ENCODE measurements around the gene KLHDC7A. TPM values are rescaled to one million over a fixed set of nuclear protein-coding genes. Genes with fewer than 3 reads are reported as not detected.

Gene KLHDC7A
- polyA plus RNA-seq, 1 donor, result 4.0 TPM

DNA sequence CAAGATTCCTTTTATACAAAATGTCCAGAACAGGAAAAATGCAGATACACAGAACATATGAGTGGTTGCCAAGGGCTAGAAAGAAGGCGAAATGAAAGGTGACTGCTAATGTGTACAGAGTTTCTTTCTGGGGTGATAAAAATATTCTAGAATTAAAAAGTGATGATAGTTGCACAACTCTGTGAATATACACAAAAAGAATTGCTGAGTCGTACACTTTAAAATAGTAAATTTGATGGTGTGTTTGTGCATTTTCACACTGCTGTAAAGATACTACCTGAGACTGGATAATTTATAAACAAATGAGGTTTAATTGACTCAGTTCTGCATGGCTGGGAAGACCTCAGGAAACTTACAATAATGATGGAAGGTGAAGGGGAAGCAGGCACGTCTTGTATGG is 23.9 kb downstream of the KLHDC7A start:
- 77% methylated on average over 2 of the region's 3 CpGs for WGBS (ENCODE audit: insufficient coverage, low lambda C conversion rate)
- Histone ChIP-seq H3K4me1 (ENCODE audit: control insufficient read depth, insufficient read depth, low read length) (no peaks in the 10 kb centered on the region), H3K36me3 (ENCODE audit: control insufficient read depth, insufficient read depth, low read length) (no peaks in the 10 kb centered on the region), H3K27ac (ENCODE audit: low read length) (no peak overlapping the region), H3K9me3 (ENCODE audit: control insufficient read depth, low read depth, low read length) (no peaks in the 10 kb centered on the region), H3K27me3 (ENCODE audit: control insufficient read depth, insufficient read depth, low read length) (no peaks in the 10 kb centered on the region), H3K4me3 (ENCODE audit: low read length) (no peak overlapping the region)
- DNase-seq, result no peak

- Histone ChIP-seq H3K27ac (ENCODE audit: low read length) (no peak overlapping the region), H3K9me3 (ENCODE audit: control insufficient read depth, low read depth, low read length) (no peaks in the 10 kb centered on the region), H3K4me1 (ENCODE audit: control insufficient read depth, insufficient read depth, low read length) (no peaks in the 10 kb centered on the region), H3K4me3 (ENCODE audit: low read length) (no peak overlapping the region), H3K36me3 (ENCODE audit: control insufficient read depth, insufficient read depth, low read length) (no peaks in the 10 kb centered on the region), H3K27me3 (ENCODE audit: control insufficient read depth, insufficient read depth, low read length) (no peaks in the 10 kb centered on the region)
- DNase-seq, result no peak
These were observed 24.9 kb downstream of the KLHDC7A start for GRCh38 chr1:18505666-18506065.

DNA sequence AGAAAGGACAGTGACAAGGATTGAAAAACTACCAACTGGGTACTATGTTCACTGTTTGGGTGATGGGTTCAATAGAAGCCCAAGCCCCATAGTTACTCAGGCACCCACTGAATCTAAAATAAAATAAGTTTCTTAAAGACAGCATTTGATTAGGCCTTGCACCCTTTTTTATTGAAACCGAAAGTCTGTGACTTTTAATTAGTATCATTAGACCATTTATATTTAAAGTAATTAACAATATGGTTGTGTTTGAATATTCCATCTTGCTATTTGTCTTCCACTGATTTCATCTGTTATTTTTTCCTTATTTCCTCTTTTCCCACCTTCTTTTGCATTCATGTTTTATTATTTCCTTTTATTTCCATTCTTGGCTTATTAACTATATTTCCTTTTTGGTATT is 27.4 kb downstream of the KLHDC7A start:
- no peaks in the 10 kb centered on the region for H3K27me3 ChIP-seq (ENCODE audit: control insufficient read depth, insufficient read depth, low read length)
- no peaks in the 10 kb centered on the region for H3K9me3 ChIP-seq (ENCODE audit: control insufficient read depth, low read depth, low read length)
- no peak for DNase-seq
- H3K36me3 ChIP-seq (ENCODE audit: control insufficient read depth, insufficient read depth, low read length), result no peaks in the 10 kb centered on the region
- H3K4me1 ChIP-seq (ENCODE audit: control insufficient read depth, insufficient read depth, low read length), result no peaks in the 10 kb centered on the region
- WGBS (ENCODE audit: insufficient coverage, low lambda C conversion rate), result no CpG with 5 or more reads among the region's 1 CpG
- no peak overlapping the region for H3K4me3 ChIP-seq (ENCODE audit: low read length)
- H3K27ac ChIP-seq (ENCODE audit: low read length), result no peak overlapping the region

GRCh38 chr1:18511149-18511873 is 30.6 kb downstream of the KLHDC7A start:
- no peak overlapping the region for H3K27ac ChIP-seq (ENCODE audit: low read length)
- no peaks in the 10 kb centered on the region for H3K36me3 ChIP-seq (ENCODE audit: control insufficient read depth, insufficient read depth, low read length)
- no CpG with 5 or more reads among the region's 5 CpGs for WGBS (ENCODE audit: insufficient coverage, low lambda C conversion rate)
- DNase-seq, result no peak
- no peaks in the 10 kb centered on the region for H3K9me3 ChIP-seq (ENCODE audit: control insufficient read depth, low read depth, low read length)
- H3K4me3 ChIP-seq (ENCODE audit: low read length), result no peak overlapping the region
- H3K27me3 ChIP-seq (ENCODE audit: control insufficient read depth, insufficient read depth, low read length), result no peaks in the 10 kb centered on the region
- H3K4me1 ChIP-seq (ENCODE audit: control insufficient read depth, insufficient read depth, low read length), result no peaks in the 10 kb centered on the region

- DNase-seq, result no peak
- Histone ChIP-seq H3K4me1 (ENCODE audit: control insufficient read depth, insufficient read depth, low read length) (no peaks in the 10 kb centered on the region), H3K27ac (ENCODE audit: low read length) (no peak overlapping the region), H3K9me3 (ENCODE audit: control insufficient read depth, low read depth, low read length) (no peaks in the 10 kb centered on the region), H3K36me3 (ENCODE audit: control insufficient read depth, insufficient read depth, low read length) (no peaks in the 10 kb centered on the region), H3K4me3 (ENCODE audit: low read length) (no peak overlapping the region), H3K27me3 (ENCODE audit: control insufficient read depth, insufficient read depth, low read length) (no peaks in the 10 kb centered on the region)
- WGBS (ENCODE audit: insufficient coverage, low lambda C conversion rate), result no CpG with 5 or more reads among the region's 5 CpGs
These were observed 31.1 kb downstream of the KLHDC7A start for GRCh38 chr1:18511874-18512150.

DNA sequence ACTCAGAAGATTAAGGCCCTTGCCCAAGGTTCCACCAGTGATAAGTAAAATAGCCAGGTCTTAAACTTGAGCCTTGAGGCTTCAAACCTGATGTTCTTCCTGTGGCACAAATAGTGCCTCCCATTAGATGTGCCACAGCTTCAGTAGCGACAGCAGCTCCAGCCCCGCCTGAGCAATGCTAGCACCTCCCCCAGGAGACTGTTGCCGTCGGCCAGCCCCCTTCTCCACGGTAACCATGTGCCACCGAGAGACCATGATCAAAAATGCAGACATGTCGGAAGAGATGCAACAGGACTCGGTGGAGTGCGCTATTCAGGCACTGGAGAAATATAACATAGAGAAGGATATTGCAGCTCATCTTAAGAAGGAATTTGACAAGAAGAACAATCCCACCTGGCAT is 32.2 kb downstream of the KLHDC7A start:
- Histone ChIP-seq H3K36me3 (ENCODE audit: control insufficient read depth, insufficient read depth, low read length) (no peaks in the 10 kb centered on the region), H3K27ac (ENCODE audit: low read length) (no peak overlapping the region), H3K27me3 (ENCODE audit: control insufficient read depth, insufficient read depth, low read length) (no peaks in the 10 kb centered on the region), H3K4me3 (ENCODE audit: low read length) (no peak overlapping the region), H3K4me1 (ENCODE audit: control insufficient read depth, insufficient read depth, low read length) (no peaks in the 10 kb centered on the region), H3K9me3 (ENCODE audit: control insufficient read depth, low read depth, low read length) (no peaks in the 10 kb centered on the region)
- WGBS (ENCODE audit: insufficient coverage, low lambda C conversion rate), result 83% methylated on average over 3 of the region's 9 CpGs
- DNase-seq, result no peak

GRCh38 chr1:18513995-18514394 is 33.3 kb downstream of the KLHDC7A start:
- Histone ChIP-seq H3K4me3 (ENCODE audit: low read length) (no peak overlapping the region), H3K36me3 (ENCODE audit: control insufficient read depth, insufficient read depth, low read length) (no peaks in the 10 kb centered on the region), H3K27ac (ENCODE audit: low read length) (no peak overlapping the region), H3K9me3 (ENCODE audit: control insufficient read depth, low read depth, low read length) (no peaks in the 10 kb centered on the region), H3K27me3 (ENCODE audit: control insufficient read depth, insufficient read depth, low read length) (no peaks in the 10 kb centered on the region), H3K4me1 (ENCODE audit: control insufficient read depth, insufficient read depth, low read length) (no peaks in the 10 kb centered on the region)
- WGBS (ENCODE audit: insufficient coverage, low lambda C conversion rate), result no CpG with 5 or more reads among the region's 1 CpG
- no peak for DNase-seq

- Histone ChIP-seq H3K36me3 (ENCODE audit: control insufficient read depth, insufficient read depth, low read length) (no peaks in the 10 kb centered on the region), H3K27ac (ENCODE audit: low read length) (no peak overlapping the region), H3K4me1 (ENCODE audit: control insufficient read depth, insufficient read depth, low read length) (no peaks in the 10 kb centered on the region), H3K4me3 (ENCODE audit: low read length) (no peak overlapping the region), H3K27me3 (ENCODE audit: control insufficient read depth, insufficient read depth, low read length) (no peaks in the 10 kb centered on the region), H3K9me3 (ENCODE audit: control insufficient read depth, low read depth, low read length) (no peaks in the 10 kb centered on the region)
- DNase-seq, result no peak
- 80% methylated on average over 1 of the region's 1 CpG for WGBS (ENCODE audit: insufficient coverage, low lambda C conversion rate)
These were observed 34.5 kb downstream of the KLHDC7A start for GRCh38 chr1:18515120-18515667.

DNA sequence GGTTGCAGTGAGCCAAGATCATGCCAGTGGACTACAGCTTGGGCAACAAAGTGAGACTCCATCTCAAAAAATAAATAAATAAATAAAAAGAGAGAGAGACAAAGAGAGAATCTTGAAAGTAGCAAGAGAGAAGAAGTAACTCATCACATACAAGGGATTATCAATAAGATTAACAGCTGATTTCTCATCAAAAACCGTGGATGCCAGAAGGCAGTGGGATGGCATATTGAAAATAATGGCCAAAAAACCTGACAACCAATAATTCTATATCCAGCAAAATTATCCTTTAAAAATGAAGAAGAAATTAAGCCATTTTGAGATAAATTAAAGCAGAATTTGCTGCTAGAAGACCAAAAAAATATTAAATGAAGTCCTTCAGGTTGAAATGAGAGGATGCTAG is 35.7 kb downstream of the KLHDC7A start:
- H3K36me3 ChIP-seq (ENCODE audit: control insufficient read depth, insufficient read depth, low read length), result no peaks in the 10 kb centered on the region
- WGBS (ENCODE audit: insufficient coverage, low lambda C conversion rate), result no CpG with 5 or more reads among the region's 1 CpG
- no peaks in the 10 kb centered on the region for H3K4me1 ChIP-seq (ENCODE audit: control insufficient read depth, insufficient read depth, low read length)
- H3K4me3 ChIP-seq (ENCODE audit: low read length), result no peak overlapping the region
- H3K9me3 ChIP-seq (ENCODE audit: control insufficient read depth, low read depth, low read length), result no peaks in the 10 kb centered on the region
- DNase-seq, result no peak
- H3K27me3 ChIP-seq (ENCODE audit: control insufficient read depth, insufficient read depth, low read length), result no peaks in the 10 kb centered on the region
- no peak overlapping the region for H3K27ac ChIP-seq (ENCODE audit: low read length)

DNA sequence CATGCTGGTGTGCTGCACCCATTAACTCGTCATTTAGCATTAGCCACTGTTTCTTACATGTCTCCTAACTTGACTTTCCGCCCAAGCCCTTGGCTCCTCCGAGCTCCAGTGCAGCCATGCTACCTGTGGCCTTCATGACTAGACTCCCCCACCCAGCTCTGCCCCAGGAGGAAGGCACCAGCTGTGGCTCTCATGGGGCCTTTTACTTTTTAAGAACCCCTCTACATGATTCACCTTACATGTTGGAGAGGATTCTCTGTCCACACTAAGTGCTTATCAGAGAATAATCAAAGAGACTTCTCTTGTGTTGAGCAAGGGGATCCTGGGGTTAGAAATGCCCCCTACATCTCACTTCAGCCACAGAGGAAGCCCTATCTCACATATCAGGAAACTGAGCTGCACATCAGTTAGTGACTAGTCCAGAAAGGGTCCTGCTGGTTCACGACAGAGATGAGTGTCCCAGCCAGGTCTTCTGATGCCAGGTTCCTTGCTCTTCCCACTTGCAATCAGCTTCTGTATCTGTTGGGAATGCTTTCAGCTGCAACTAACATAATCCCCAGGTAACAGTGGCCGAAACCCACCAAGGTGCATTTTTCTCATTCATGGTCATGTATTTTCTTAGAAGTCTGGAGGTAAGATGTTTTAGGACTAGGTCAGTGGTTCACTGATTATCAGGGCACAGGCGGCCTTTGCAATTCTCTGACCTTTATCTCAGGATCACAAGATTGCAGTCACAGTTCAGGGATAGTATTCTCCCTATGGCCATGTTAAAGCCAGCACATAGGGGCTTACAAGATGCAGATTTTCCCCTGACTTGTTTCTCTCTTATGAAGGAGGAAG is 45.9 kb downstream of the KLHDC7A start:
- H3K36me3 ChIP-seq (ENCODE audit: control insufficient read depth, insufficient read depth, low read length), result no peaks in the 10 kb centered on the region
- H3K27me3 ChIP-seq (ENCODE audit: control insufficient read depth, insufficient read depth, low read length), result no peaks in the 10 kb centered on the region
- 100% methylated on average over 1 of the region's 6 CpGs for WGBS (ENCODE audit: insufficient coverage, low lambda C conversion rate)
- H3K4me1 ChIP-seq (ENCODE audit: control insufficient read depth, insufficient read depth, low read length), result no peaks in the 10 kb centered on the region
- no peak overlapping the region for H3K27ac ChIP-seq (ENCODE audit: low read length)
- H3K4me3 ChIP-seq (ENCODE audit: low read length), result no peak overlapping the region
- no peak for DNase-seq
- H3K9me3 ChIP-seq (ENCODE audit: control insufficient read depth, low read depth, low read length), result no peaks in the 10 kb centered on the region
